NK-92 (cell line): ENCODE data around the gene PNPLA7.
"Not testable (repeated sequence)": the region's sequence is repeated elsewhere in the genome, so short reads cannot be mapped to it uniquely, and the experiment has no call there.

Experiments used
- DNase-seq: peaks from one replicate; lab custom pipeline; 2025; ENCODE audit not compliant: unreplicated experiment; lab: John Stamatoyannopoulos, UW

The PNPLA7 gene

DNA sequence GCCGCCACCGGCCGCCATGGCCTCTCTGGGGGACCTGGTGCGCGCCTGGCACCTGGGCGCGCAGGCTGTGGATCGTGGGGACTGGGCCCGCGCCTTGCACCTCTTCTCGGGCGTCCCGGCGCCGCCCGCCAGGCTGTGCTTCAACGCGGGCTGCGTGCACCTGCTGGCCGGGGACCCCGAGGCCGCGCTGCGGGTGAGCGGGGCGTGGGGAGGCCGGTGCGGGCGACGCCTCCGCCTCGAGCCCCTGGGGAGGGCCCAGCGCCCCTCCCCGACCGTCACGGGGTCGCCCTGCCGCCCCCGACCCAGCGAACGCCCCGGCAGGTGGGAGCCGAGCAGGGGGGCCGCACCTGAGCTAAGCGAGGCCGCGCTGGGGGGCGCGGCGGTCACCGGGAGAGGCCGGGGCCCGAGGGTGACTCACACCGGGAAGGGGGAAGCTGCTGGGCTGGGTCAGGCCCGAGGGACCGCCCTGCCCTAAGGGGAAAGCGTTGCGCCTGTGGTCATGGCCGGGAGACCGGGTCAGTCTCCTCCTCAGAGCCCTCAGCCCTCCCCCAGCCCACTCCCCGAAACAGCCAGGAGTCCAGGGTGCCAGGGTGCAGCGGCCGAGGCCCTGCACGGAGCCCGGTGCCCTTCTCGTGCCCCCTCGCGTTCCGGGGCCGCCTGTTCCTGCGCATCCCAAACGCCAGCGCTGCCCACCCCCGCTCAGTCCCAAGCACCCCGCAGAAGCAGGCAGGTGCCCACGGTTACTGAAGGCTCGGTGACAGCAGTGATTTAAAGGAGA is 126.5 kb downstream of the PNPLA7 start:
- no peak for DNase-seq

GRCh38 chr9:137422604-137423513 is 127.3 kb downstream of the PNPLA7 start, which contains the start of the genes EXD3 and NOXA1:
Gene EXD3, minus strand, starts transcription at chr9:137423162. Its CDS starts 27,805 bp downstream, at chr9:137395357.
Gene NOXA1, plus strand, starts transcription at chr9:137423393. Its CDS starts 137 bp downstream, at chr9:137423530.
- peak; percentile 54 for DNase-seq

- no peak for DNase-seq
Observed at GRCh38 chr9:137421838-137422603, 128.2 kb downstream of the PNPLA7 start.

- DNase-seq, result no peak
Observed at GRCh38 chr9:137417161-137418021, 132.8 kb downstream of the PNPLA7 start.

GRCh38 chr9:137416563-137417151 is 133.5 kb downstream of the PNPLA7 start:
- no peak for DNase-seq

GRCh38 chr9:137416006-137416562 is 134.1 kb downstream of the PNPLA7 start:
- no peak for DNase-seq

GRCh38 chr9:137415451-137415850 is 134.8 kb downstream of the PNPLA7 start:
- DNase-seq, result no peak

GRCh38 chr9:137412431-137412830 is 137.8 kb downstream of the PNPLA7 start:
- DNase-seq, result no peak

GRCh38 chr9:137411645-137412380 is 138.4 kb downstream of the PNPLA7 start:
- DNase-seq, result no peak

- no peak for DNase-seq
Observed at GRCh38 chr9:137411260-137411644, 138.9 kb downstream of the PNPLA7 start.

DNA sequence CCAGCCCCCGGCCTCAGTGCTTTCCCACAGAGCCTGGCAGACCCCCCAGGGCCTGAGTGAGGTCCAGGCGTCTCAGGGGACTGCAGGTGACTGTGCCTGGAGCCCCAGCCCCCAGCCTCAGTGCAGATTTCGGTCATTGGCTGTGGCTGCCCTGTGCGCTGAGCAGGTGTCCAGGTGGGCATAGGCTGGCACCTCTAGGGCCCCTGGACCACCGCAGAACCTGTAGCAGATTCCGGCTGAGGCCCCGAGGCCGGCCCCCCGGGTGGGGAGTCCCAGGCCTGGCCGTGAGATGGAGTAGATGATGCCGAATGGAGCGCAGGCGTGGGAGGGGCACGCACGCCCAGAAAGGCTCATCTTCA is 139.3 kb downstream of the PNPLA7 start:
- no peak for DNase-seq

- DNase-seq, result not testable (repeated sequence)
Observed at GRCh38 chr9:137410236-137410890, 139.8 kb downstream of the PNPLA7 start.
